GM19035 (cell line): ENCODE measurements around the gene GET3.

ENCODE experiments used
- ATAC-seq: cut with Tn5 transposase; IDR thresholded peaks from one replicate; pipeline ENCODE4 v1.9.1; 2021; ENCODE audit not compliant: unreplicated experiment

GET3 gene

DNA sequence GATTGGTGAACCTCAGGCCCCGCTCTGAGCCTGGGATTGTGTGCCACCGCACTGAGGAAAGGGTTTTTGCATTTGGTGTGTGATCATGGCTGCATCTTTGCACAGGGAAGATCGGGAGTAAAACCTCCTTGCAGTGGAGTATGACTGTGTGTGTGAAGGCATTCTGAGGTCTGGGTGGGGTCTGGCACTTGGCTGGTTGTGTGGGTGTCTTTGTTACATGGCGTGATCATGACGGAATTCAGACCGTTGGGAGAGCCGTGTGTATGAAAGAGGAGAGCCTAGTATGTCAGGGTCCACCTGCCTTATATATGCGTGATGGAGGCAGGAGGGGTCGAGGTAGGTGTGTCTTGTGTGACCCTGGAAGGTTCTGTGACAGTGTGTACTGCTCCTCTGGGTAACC is 13.6 kb downstream of the GET3 start:
- no peak for ATAC-seq

DNA sequence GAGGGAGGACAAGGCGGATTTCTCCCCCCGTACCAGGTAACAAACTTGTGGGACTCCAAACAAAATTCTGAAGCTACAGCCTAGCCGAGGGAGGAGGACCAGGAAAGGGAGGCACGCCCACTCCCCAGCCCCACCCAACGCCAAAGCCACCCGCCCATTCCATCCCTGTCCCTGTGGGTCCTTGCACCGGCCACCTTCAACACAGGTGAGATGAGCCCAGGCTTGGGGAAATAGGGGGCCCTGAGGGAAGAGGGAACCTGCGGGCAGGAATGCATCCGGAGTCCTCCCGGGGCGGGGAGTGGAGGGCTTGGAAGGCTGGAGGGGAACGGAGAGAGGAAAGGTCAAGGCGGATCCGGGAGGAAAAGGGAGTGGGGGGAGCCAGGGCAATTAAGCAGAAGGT is 14.3 kb downstream of the GET3 start, which contains the start of gene BEST2:
TSS of gene BEST2 (plus strand) at position 157 of the 400 bp plus-strand sequence. CDS start 802 bp downstream, outside the sequence.
- ATAC-seq: no peak

DNA sequence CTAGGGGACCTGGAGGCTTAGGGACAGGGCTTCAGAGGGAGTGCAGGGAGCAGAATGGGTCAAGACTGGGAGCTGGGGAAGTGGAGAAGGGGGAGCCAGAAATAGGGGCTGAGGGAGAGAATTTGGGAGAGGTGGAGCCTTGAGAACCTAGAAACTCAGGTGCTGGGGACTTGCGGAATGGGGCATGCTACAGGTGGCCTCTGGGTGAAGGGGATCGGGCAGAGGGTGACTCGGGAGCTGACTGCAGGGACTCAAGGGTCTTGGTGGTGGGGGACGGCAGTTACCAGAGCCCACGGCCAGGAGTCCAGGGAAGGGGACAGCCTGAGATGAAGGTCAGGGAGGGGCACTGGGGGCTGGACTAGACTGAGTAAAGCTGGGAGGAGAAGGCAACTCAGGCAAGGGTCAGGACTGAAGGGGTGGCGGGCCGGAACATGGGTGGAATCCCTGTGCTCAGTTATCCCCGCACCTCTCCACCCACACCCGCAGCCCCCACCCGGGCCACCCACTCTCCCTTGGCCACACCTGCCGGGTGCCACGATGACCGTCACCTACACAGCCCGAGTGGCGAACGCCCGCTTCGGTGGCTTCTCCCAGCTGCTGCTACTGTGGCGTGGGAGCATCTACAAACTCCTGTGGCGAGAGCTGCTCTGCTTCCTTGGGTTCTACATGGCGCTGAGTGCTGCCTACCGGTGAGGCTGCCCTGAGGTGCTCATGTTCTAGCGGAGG is 14.9 kb downstream of the GET3 start:
- ATAC-seq: no peak

DNA sequence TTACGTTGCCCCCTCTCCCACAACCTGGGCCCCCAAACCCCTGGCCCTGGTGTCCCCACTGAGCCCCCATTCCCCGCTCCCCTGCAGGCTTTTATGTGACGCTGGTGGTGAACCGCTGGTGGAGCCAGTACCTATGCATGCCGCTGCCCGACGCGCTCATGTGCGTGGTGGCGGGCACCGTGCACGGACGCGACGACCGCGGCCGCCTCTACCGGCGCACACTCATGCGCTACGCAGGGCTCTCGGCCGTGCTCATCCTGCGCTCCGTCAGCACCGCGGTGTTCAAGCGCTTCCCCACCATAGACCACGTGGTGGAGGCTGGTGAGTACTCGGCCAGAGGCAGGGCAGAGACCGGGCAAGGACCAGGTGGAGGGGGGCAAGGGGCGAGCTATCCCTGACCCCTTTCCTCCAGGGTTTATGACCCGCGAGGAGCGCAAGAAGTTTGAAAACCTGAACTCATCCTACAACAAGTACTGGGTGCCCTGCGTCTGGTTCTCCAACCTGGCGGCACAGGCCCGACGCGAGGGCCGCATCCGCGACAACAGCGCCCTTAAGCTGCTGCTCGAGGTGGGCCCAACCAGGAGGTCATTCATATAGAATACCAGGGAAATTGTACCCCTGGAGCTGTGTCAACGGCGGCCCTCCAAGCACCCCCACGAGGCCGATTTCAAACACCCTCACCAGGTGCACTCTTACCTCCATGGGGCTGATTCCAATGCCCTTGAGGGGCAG is 17.3 kb downstream of the GET3 start:
- ATAC-seq: no peak

DNA sequence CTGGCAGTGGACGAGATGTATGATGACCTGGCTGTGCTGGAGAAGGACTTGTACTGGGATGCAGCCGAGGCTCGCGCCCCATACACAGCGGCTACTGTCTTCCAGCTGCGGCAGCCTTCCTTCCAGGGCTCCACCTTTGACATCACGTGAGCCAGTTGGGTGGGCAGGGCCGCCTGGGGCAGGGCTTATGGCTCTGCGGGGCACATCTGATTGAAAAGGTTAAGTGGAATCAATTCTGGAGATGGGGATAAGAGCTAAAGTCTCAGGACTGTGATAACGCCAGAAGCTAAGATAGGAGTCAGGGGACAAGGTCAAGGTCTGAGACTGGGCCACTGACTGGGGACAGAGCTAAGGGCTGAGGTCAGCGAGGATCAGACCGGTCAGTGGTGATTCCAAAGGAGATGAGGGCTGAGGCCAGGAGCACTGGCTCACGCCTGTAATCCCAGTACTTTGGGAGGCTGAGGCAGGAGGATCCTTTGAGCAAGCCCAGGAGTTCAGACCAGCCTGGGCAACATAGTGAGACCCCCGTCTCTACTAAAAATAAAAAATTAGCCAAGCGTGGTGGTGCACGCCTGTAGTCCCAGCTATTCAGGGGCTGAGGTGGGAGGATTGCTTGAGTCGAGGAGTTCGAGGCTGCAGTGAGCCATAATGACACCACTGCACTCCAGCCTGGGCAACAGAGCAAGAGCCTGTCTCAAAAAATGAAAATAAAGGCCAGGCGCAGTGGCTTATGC is 19.0 kb downstream of the GET3 start:
- ATAC-seq: no peak

DNA sequence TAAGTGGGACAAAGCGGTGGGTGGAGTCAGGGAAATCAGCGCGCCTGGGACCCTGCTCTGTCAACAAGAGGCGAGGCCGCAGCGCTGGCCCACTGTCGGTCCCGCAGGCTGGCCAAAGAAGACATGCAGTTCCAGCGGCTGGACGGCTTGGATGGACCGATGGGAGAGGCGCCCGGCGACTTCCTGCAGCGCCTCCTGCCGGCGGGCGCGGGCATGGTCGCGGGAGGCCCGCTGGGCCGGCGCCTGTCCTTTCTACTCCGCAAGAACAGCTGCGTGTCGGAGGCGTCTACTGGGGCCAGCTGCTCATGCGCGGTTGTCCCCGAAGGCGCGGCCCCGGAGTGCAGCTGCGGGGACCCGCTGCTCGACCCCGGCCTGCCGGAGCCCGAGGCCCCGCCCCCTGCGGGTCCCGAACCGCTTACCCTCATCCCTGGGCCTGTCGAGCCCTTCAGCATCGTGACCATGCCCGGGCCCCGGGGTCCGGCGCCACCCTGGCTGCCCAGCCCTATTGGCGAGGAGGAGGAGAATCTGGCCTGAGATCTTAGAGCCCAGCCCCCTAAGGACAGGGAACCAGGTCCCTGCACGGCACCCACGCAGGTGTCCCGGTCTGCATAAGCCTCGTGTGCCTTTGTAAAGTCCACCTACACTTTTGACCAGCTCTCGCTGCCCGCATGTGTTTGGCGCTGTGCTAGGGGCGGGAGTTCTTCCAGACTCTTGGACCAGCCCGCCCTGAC is 20.4 kb downstream of the GET3 start:
- no peak for ATAC-seq

DNA sequence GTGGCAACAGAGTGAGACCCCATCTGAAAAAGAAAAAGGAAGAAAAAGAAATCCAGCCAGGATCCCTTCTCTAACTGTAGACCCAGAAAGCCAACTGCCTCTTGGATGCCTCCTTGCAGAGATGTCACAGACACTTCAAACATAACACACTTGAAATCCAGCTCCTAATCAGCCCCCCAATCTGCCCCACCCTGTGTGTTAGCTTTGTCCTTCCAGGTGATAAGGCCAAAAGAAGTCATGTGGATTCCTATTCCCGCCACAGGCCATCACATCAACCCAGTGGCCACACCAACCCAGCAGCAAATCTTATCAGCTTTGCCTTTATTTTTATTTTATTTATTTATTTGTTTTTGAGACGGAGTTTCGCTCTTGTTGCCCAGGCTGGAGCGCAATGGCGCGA is 22.4 kb downstream of the GET3 start:
- no peak for ATAC-seq

DNA sequence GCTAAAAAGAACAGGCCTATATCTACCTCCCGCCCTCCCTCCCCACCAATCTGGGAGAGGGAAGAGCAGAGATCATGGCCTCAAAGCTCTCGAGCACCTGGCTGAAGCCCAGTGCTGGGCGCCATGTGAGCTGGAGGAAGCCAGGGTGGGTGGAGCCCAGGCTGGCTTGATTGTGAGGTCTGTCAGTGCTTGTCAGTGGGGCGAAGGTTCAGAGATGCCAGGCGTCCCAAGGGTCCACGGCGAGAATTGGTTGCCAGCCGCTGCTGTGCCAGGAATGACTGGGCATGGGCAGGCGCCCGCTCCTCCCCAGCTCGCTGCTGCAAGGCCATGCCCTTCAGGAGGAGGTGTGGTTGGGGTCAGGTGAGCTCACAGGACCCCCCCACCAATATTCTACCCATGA is 25.8 kb downstream of the GET3 start:
- ATAC-seq: no peak

DNA sequence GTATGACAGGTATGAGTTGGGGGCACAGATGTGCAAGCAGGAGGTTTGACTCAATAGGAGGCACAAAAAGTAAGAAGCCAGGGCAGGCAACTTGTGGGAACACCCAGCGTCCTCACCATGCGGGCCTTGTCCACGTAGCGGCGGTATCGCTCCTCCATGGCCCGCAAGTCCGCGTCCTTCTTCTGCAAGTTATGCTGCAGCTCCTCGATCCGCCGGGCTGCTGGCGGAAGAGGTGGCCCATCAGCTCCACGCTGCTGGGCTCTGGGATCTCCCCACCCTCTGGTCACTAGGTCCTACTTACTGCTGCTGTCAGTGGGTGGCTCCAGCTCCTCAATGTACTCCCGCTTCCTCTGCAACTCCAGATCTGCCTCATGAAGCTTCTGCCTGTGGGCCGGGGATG is 27.4 kb downstream of the GET3 start:
- ATAC-seq: no peak

DNA sequence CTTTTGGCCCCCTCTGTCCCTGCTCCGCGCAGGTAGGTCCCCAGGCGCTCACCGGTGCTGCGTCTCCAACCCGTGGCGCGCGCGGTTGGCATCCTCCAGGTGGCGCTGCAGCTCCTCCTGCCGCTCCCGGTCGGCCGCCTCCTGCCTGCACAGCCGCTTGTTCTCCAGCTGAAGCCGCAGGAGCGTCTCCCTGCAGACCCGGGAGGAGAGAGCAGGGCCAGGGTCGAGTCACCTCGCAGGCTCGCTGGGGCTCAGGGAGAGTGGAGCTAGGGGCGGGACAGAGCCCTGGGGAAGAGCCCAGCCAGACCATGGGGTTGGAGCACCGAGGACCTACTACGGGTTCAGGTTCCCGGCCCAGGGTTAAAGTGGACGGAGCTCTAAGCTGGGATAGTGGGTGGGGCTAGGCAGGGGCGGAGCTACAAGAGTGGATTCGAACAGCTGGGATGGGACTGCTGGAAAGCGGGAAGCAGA is 28.8 kb downstream of the GET3 start:
- ATAC-seq: no peak

DNA sequence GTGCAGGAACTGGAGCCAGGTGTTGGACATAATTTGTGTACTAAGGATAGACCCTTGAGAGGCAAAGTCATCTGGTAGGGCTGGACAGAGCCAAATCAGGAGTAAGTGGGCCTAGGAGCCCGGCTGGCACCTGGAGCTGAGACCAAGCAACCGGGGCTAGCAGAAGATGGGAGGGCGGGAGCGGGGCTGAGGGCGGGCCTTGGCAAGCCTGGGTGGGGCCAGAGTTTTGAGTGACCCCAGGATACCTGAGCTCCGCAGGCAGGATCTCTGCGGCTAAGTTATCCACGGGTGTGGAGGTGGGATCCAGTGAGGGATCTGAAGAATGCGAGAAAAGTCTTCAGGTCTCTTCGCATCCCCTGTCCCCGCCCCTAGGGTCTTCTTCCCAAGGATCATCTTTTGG is 29.9 kb downstream of the GET3 start:
- no peak for ATAC-seq

DNA sequence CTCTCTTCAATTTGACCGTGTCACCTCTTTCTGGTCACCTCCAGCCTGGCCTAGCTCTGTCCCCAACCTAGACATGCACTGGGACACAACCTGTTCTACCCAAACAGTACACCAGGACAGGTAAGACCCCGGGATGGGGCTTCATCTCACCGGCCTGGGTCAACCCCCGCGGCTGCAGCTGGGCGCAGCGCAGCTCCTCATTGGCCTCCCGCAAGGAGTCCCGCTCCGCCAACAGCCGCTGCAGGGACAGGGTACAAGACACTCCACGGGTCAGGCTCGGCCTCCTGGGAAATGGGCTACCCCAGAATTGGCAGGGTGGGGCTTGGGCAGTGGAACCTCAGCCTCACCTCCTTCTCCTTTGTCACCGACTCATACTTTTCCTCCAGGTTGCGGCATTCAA is 30.4 kb downstream of the GET3 start:
- ATAC-seq: no peak

DNA sequence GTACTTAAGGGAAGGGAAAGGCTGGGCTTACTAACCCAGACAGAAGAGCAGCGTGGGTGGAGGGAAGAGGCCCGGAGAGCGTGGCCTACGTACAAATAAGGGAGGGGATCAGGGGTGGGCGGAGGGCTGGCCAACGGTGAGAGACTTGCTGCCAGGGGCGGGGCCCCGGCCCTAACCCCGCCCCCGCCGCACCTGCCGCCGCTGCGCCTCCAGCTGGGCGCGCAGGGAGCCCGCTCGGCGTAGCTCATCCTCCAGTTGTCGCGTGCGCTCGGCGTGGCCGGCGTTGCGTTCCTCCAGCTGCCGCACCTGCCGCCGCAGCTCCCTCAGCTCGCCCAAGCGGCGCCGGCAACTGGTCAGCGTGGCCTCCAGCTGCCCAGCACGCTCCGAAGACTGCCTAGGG is 32.4 kb downstream of the GET3 start:
- no peak for ATAC-seq

DNA sequence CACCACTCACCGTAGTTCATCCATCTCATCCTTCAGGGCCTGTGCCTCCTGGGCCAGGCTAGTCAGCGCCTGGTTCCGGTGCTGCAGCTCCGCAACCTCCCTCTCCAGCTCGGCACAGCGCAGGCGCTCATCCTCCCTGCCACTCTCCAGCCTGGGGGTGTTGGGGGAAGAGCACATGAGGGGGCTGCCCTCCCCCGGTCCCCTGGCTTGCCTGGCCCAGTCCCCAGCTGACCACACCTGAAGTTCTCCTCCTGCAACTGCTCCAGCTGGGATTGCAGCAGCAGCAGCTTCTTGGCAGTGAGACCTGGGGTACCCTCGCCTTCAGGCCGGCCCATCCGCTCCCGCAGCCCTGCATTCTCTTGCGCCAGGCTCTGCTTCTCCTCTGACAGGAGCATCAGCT is 33.6 kb downstream of the GET3 start:
- no peak for ATAC-seq

DNA sequence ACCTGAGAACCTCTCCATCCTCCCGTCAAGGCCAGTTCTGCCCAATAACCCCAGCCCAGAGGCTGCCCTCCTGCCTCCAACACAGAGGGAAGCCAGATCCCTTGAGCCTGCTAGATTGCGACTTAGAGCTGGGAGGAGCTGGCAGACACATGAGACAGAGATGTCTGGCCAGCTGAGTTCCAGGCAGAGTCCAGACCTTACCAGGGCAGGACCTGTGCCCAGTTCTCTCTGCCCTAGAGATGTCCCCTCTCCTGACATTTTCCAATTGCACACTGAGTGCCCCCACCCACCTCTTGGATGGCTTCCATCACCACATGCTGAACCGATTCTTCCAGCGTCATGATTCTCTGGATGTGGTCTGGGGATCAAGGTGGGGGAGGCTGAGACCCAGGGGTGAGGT is 35.0 kb downstream of the GET3 start:
- ATAC-seq: no peak

DNA sequence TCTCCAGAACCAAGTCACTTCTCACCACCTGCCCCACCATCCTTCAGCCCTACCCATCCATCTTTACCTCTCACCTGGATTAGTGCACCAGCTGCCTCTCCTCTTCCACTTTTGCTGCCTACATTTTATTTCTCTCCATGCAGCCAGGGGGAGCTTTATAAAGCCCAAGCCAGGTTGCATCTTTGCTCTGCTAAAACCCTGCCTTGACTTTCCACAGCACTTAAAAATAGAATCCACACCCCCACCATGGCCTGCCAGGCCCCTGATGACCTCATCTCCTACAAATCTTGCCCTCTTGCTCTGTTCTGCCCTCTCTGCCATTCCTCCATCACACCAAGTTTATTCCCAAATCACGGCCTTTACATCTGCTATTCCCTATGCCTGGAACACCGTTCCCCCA is 36.3 kb downstream of the GET3 start:
- ATAC-seq: no peak

DNA sequence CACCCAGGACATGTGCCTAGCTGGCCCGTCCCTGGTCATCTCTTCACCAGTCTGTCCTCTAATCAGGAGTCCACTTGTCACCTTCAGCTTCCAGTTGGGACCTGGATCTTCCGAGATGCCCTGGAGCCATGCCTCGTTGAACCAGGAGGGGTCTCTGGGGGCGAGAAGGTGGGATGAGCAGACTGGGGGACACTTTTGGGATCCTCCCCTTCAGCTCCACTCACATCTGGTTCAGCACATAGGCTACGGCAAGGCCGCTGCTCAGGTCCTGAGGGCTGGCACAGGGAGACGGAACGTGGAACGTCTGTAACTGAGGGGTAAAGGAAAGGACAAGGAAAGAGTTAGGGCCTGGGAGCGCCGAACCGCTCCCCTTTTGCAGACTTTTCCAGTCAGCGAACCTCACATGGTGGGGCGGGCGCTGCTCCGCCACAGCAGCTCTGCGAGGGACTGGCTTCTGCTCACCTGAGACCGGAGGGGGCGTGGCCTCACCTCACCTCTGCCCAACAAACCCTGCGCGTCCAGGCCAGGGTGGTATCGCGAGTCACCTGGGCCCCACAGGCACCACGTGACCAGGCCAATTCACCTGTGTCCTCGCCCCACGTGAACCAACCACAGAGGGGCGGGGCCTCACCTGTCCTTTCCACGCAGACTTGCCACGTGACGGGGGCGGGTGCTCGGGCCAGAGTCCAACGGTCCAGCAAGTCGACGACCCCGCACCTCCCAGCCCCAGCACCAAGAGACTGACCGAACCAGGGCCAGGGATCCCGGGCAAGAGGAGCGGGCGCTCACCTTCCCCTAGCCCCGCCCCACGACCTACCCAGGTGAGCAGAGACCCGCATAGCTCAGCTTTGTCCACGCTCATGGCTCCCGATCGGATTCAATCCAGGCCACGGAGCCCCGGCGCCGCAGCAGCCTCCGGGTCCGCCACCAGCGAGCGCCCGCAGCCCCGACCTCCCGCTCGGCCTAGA is 37.6 kb downstream of the GET3 start, which contains the start of gene HOOK2:
TSS of gene HOOK2 (minus strand) at position 965 of the 968 bp plus-strand sequence. CDS start at position 862, 103 bp downstream.
- peak; percentile 19 for ATAC-seq

DNA sequence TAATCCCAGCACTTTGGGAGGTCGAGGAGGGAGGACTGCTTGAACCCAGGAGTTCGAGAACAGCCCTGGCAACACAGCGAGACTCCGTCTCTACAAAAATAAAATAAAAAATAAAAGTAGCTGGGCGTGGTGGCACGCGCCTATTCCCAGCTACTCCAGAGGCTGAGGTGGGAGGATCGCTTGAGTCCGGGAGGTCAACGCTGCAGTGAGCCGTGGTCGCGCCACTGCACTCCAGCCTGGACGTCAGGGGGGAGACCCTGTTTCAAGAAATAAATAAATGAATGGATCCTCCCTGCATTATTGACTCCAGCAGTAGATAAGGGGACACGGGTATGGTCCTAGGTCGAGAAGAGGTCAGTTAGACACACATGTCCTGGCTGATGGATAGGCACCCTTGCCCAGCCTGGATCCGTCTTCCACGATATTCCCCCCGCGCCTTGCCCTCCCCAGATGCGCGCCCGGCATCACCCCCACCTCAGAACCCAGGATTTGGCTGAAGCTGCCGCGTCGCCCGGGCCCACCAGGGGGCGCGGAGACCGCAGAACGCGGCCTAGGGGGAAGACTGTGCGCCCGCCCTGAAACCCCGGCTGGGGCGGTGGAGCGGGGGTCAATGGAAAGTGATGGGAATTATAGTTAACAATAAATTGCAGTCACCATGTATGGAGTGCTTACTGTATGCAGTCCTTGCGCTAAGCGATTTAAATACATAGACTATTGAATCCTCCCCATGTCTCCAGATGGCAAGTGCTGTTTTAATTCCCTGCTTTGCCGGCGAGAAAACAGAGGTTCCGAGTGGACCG is 40.1 kb downstream of the GET3 start:
- peak; percentile 38 for ATAC-seq
